ENCODE results near the gene BIRC7. TPM values are rescaled to one million over a fixed set of nuclear protein-coding genes. Genes with fewer than 3 reads are reported as not detected.

BIRC7 gene
- total RNA-seq, 2 donors from 2014 or later, result not detected

- ATAC-seq (no peak), DNase-seq (ENCODE audit: low spot score) (no peak)
- Mint-ChIP-seq H3K27ac (no peak overlapping the region), H3K9me3 (no peaks in the 10 kb centered on the region), H3K4me1 (ENCODE audit: low read depth in 2 of 2) (no peaks in the 10 kb centered on the region), H3K36me3 (no peaks in the 10 kb centered on the region), H3K4me3 (no peak overlapping the region), H3K27me3 (peaks cover 13 to 15% of the 10 kb centered on the region in 2 donors)
These were observed 10.6 kb upstream of the BIRC7 start for GRCh38 chr20:63225082-63225454.

GRCh38 chr20:63226042-63226943, 9.4 kb upstream of the BIRC7 start:
- peaks cover 17 to 24% of the 10 kb centered on the region in 2 donors for H3K27me3 Mint-ChIP-seq
- no peaks in the 10 kb centered on the region for H3K9me3 Mint-ChIP-seq
- no peak overlapping the region for H3K4me3 Mint-ChIP-seq
- DNase-seq (ENCODE audit: low spot score) (no peak), ATAC-seq (no peak)
- no peaks in the 10 kb centered on the region for H3K36me3 Mint-ChIP-seq
- H3K27ac Mint-ChIP-seq, result no peak overlapping the region
- H3K4me1 Mint-ChIP-seq (ENCODE audit: low read depth in 2 of 2), result no peaks in the 10 kb centered on the region

- Mint-ChIP-seq H3K27me3 (peaks cover 22 to 34% of the 10 kb centered on the region in 2 donors), H3K27ac (no peak overlapping the region), H3K36me3 (no peaks in the 10 kb centered on the region), H3K9me3 (no peaks in the 10 kb centered on the region), H3K4me3 (no peak overlapping the region), H3K4me1 (ENCODE audit: low read depth in 2 of 2) (no peaks in the 10 kb centered on the region)
- ATAC-seq (no peak), DNase-seq (ENCODE audit: low spot score) (no peak)
These were observed 8.4 kb upstream of the BIRC7 start for GRCh38 chr20:63227260-63227659.

- no peak for DNase-seq (ENCODE audit: low spot score)
- Mint-ChIP-seq H3K4me3 (no peak overlapping the region), H3K27ac (no peak overlapping the region), H3K36me3 (no peaks in the 10 kb centered on the region), H3K9me3 (no peaks in the 10 kb centered on the region), H3K4me1 (ENCODE audit: low read depth in 2 of 2) (no peaks in the 10 kb centered on the region), H3K27me3 (peaks cover 23 to 36% of the 10 kb centered on the region in 2 donors)
- no peak for ATAC-seq
These were observed 6.9 kb upstream of the BIRC7 start for GRCh38 chr20:63228806-63229205.

GRCh38 chr20:63230800-63231268, 4.9 kb upstream of the BIRC7 start:
- Mint-ChIP-seq H3K9me3 (no peaks in the 10 kb centered on the region), H3K36me3 (no peaks in the 10 kb centered on the region), H3K4me3 (no peak overlapping the region), H3K27ac (no peak overlapping the region), H3K27me3 (peaks cover 25 to 36% of the 10 kb centered on the region in 2 donors), H3K4me1 (ENCODE audit: low read depth in 2 of 2) (no peaks in the 10 kb centered on the region)
- no peak for DNase-seq (ENCODE audit: low spot score)
- no peak for ATAC-seq

GRCh38 chr20:63232235-63233060, 3.3 kb upstream of the BIRC7 start:
- Mint-ChIP-seq H3K4me3 (no peak overlapping the region), H3K36me3 (no peaks in the 10 kb centered on the region), H3K27me3 (peaks cover 25 to 36% of the 10 kb centered on the region in 2 donors), H3K4me1 (ENCODE audit: low read depth in 2 of 2) (no peaks in the 10 kb centered on the region), H3K27ac (no peak overlapping the region), H3K9me3 (no peaks in the 10 kb centered on the region)
- DNase-seq (ENCODE audit: low spot score) (no peak), ATAC-seq (peak in 1 of 2 donors; percentile 13)

GRCh38 chr20:63233061-63233344, 2.7 kb upstream of the BIRC7 start:
- Mint-ChIP-seq H3K4me3 (no peak overlapping the region), H3K4me1 (ENCODE audit: low read depth in 2 of 2) (no peaks in the 10 kb centered on the region), H3K36me3 (no peaks in the 10 kb centered on the region), H3K27me3 (peaks cover 25 to 36% of the 10 kb centered on the region in 2 donors), H3K9me3 (no peaks in the 10 kb centered on the region), H3K27ac (no peak overlapping the region)
- DNase-seq (ENCODE audit: low spot score), result no peak
- no peak for ATAC-seq

- Mint-ChIP-seq H3K27ac (no peak overlapping the region), H3K4me3 (no peak overlapping the region), H3K4me1 (ENCODE audit: low read depth in 2 of 2) (no peaks in the 10 kb centered on the region), H3K27me3 (peaks cover 25 to 35% of the 10 kb centered on the region in 2 donors), H3K9me3 (no peaks in the 10 kb centered on the region), H3K36me3 (no peaks in the 10 kb centered on the region)
- no peak for ATAC-seq
- DNase-seq (ENCODE audit: low spot score), result no peak
These were observed 1.8 kb upstream of the BIRC7 start for GRCh38 chr20:63233924-63234323.

- Mint-ChIP-seq H3K36me3 (no peaks in the 10 kb centered on the region), H3K27me3 (peaks cover 20 to 26% of the 10 kb centered on the region in 2 donors), H3K27ac (no peak overlapping the region), H3K4me3 (no peak overlapping the region), H3K9me3 (no peaks in the 10 kb centered on the region), H3K4me1 (ENCODE audit: low read depth in 2 of 2) (no peaks in the 10 kb centered on the region)
- no peak for ATAC-seq
- DNase-seq (ENCODE audit: low spot score), result no peak
These were observed 859 bp upstream of the BIRC7 start for GRCh38 chr20:63234693-63235398.

GRCh38 chr20:63236116-63236837, 572 bp downstream of the BIRC7 start:
- Mint-ChIP-seq H3K27ac (no peak overlapping the region), H3K36me3 (no peaks in the 10 kb centered on the region), H3K9me3 (no peaks in the 10 kb centered on the region), H3K27me3 (peaks cover 9 to 12% of the 10 kb centered on the region in 2 donors), H3K4me1 (ENCODE audit: low read depth in 2 of 2) (no peaks in the 10 kb centered on the region), H3K4me3 (no peak overlapping the region)
- no peak for DNase-seq (ENCODE audit: low spot score)
- no peak for ATAC-seq

GRCh38 chr20:63238031-63238430, 2.3 kb downstream of the BIRC7 start:
- H3K27ac Mint-ChIP-seq, result no peak overlapping the region
- H3K9me3 Mint-ChIP-seq, result no peaks in the 10 kb centered on the region
- no peaks in the 10 kb centered on the region for H3K4me1 Mint-ChIP-seq (ENCODE audit: low read depth in 2 of 2)
- H3K27me3 Mint-ChIP-seq, result peaks cover 0 to 2% of the 10 kb centered on the region in 2 donors
- no peak for ATAC-seq
- no peak overlapping the region for H3K4me3 Mint-ChIP-seq
- no peak for DNase-seq (ENCODE audit: low spot score)
- H3K36me3 Mint-ChIP-seq, result no peaks in the 10 kb centered on the region

GRCh38 chr20:63238514-63239125, 2.9 kb downstream of the BIRC7 start:
- H3K4me1 Mint-ChIP-seq (ENCODE audit: low read depth in 2 of 2), result no peaks in the 10 kb centered on the region
- H3K27ac Mint-ChIP-seq, result no peak overlapping the region
- H3K9me3 Mint-ChIP-seq, result no peaks in the 10 kb centered on the region
- ATAC-seq, result no peak
- no peak for DNase-seq (ENCODE audit: low spot score)
- H3K36me3 Mint-ChIP-seq, result no peaks in the 10 kb centered on the region
- H3K4me3 Mint-ChIP-seq, result no peak overlapping the region
- peaks cover 0 to 2% of the 10 kb centered on the region in 2 donors for H3K27me3 Mint-ChIP-seq

GRCh38 chr20:63239431-63239830, 3.7 kb downstream of the BIRC7 start:
- no peak for DNase-seq (ENCODE audit: low spot score)
- Mint-ChIP-seq H3K4me1 (ENCODE audit: low read depth in 2 of 2) (no peaks in the 10 kb centered on the region), H3K4me3 (no peak overlapping the region), H3K9me3 (no peaks in the 10 kb centered on the region), H3K27ac (no peak overlapping the region), H3K27me3 (no peaks in the 10 kb centered on the region), H3K36me3 (no peaks in the 10 kb centered on the region)
- no peak for ATAC-seq

Measured in natural killer cell treated with Interleukin-12 subunit alpha and Interleukin-12 subunit beta and Interleukin-15 and Interleukin-18, amount 100 ng/mL, for 72 hours (primary cell).